Stimulated activated CD8-positive, alpha-beta memory T cell treated with anti-CD3 and anti-CD28 coated beads, Interleukin-7, amount 100 ng/mL, for 24 hours (primary cell): ENCODE results near the gene LRPPRC.

Experiments used
- DNase-seq: peaks from one replicate; pipeline ENCODE4 v3.0.0-alpha.2; 2020; ENCODE audit warnings: low read depth

The LRPPRC gene

GRCh38 chr2:43854671-43855070 lies 141.1 kb downstream of the LRPPRC start:
- no peak for DNase-seq

GRCh38 chr2:43853141-43854081 lies 142.4 kb downstream of the LRPPRC start:
- no peak for DNase-seq

- no peak for DNase-seq
Observed at GRCh38 chr2:43852196-43852730, 143.5 kb downstream of the LRPPRC start.

GRCh38 chr2:43851011-43851980 lies 144.5 kb downstream of the LRPPRC start:
- no peak for DNase-seq

GRCh38 chr2:43848214-43848613 lies 147.6 kb downstream of the LRPPRC start:
- DNase-seq: no peak

GRCh38 chr2:43846140-43846793 lies 149.5 kb downstream of the LRPPRC start:
- no peak for DNase-seq

- DNase-seq: no peak
Observed at GRCh38 chr2:43845181-43845580, 150.6 kb downstream of the LRPPRC start.

GRCh38 chr2:43842866-43843226 lies 152.9 kb downstream of the LRPPRC start:
- no peak for DNase-seq

GRCh38 chr2:43841949-43842865 lies 153.6 kb downstream of the LRPPRC start:
- no peak for DNase-seq

GRCh38 chr2:43840965-43841364 lies 154.8 kb downstream of the LRPPRC start:
- DNase-seq: no peak

GRCh38 chr2:43839776-43840564 lies 155.8 kb downstream of the LRPPRC start:
- no peak for DNase-seq

- DNase-seq: no peak
Observed at GRCh38 chr2:43838560-43839267, 157.1 kb downstream of the LRPPRC start, which contains the start of the genes ABCG5 and ABCG8. Gene ABCG5 (minus strand): TSS chr2:43838839. CDS start chr2:43838679, 160 bp downstream. Gene ABCG8 (plus strand): TSS chr2:43838971. CDS start chr2:43839054, 83 bp downstream.

GRCh38 chr2:43837831-43838559 lies 157.8 kb downstream of the LRPPRC start:
- no peak for DNase-seq

GRCh38 chr2:43837033-43837432 lies 158.8 kb downstream of the LRPPRC start:
- DNase-seq: no peak
